Loucy (cell line): ENCODE results near the gene MUS81.

Experiments
- CTCF ChIP-seq: fragments of 200-600 bp; sonication (generic); conservative IDR thresholded peaks from 2 replicates; pipeline ENCODE4 v1.5.1; 2014; ENCODE audit warnings: mild to moderate bottlenecking, antibody characterized with exemption, low read length
- EZH2phosphoT487 ChIP-seq: fragments of 200-600 bp; IDR thresholded peaks from 2 replicates; pipeline ENCODE4 v1.6.1; 2018; ENCODE audit warnings: antibody characterized with exemption, mild to moderate bottlenecking, moderate library complexity, borderline replicate concordance

GRCh38 chr11:65900899-65901180 lies 40.6 kb downstream of the MUS81 start:
- TF ChIP-seq CTCF = no peak
- TF ChIP-seq EZH2phosphoT487 = no peak
